Measurements from ENCODE around the gene ERICH4.
A peak's percentile ranks its signal among the peaks of the same experiment; 100 is the strongest.
"Not testable (repeated sequence)": the region's sequence is repeated elsewhere in the genome, so short reads cannot be mapped to it uniquely, and the experiment has no call there.

The ERICH4 gene

DNA sequence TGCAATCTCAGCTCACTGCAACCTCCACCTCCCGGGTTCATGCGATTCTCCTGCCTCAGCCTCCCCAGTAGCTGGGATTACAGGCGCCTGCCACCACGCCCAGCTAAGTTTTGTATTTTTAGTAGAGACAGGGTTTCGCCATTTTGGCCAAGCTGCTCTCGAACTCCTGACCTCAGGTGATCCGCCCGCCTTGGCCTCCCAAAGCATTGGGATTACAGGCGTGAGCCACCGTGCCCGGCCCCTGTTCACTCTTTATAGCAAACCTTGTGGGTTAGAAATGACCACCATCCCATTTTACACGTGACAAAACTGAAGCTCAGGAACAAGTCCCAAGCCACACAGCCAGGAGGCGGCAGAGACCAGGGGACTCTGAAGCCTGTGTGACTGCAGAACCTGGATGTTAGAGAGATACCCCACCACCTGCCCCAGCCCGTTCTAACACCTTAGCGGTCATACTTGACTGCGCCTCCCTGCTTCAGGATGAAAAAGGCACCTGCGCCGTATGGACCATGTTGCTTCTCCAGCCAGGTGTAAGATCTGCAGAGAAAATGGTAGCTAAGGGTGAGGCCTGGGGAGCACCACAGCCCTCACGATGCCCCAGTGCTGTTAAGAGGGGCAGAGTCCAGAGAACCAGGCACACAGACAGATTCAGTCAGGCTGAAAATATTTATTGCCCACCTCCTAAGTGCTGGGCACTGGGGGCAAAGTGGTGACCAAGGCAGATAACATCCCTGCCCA, 6.9 kb upstream of the ERICH4 start:
- no peak for DNase-seq

DNA sequence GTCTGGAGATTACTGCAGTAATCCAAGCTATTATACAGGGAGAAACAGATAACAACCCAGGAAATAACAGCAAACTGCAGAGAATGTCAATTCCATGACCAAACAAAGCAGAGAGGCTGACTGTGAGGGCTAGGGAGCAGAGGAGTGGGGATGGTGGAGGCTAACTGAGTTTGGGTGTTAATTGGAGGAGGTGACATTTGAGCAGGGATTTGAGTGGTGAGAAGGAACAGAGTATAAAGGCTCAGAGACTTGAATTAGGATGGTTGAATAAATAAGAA, 6.3 kb upstream of the ERICH4 start:
- DNase-seq, result no peak

DNA sequence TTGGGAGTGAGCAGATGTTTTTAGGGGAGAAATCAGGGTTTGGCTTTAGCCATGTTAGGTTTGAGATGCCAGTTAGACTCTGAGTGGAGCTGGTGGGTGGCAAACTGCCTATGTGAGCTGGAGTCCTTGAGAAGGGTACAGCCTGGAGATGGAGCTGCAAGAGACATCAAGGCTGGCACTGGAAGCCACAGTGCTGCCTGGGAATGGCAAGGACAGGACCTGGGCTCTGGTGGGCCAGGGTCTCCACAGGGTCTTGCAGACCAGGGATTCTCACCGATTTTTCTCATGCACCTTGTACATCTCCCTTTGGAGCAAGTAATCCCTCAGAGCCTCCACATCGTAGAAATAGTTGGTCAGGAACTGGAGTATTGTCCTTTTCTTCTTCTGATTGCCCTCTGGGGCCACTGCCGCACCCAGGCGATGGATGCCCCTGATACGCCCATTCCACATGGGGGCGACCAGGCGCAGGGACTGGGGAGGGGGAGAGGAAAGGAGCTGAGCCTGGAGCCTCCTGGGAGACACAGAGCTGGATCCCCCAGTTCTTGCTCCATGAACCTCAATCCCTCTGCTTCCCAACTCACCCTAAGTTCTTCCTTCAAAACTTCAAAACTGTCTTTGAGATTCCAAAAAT, 4.9 kb upstream of the ERICH4 start:
- no peak for DNase-seq

DNA sequence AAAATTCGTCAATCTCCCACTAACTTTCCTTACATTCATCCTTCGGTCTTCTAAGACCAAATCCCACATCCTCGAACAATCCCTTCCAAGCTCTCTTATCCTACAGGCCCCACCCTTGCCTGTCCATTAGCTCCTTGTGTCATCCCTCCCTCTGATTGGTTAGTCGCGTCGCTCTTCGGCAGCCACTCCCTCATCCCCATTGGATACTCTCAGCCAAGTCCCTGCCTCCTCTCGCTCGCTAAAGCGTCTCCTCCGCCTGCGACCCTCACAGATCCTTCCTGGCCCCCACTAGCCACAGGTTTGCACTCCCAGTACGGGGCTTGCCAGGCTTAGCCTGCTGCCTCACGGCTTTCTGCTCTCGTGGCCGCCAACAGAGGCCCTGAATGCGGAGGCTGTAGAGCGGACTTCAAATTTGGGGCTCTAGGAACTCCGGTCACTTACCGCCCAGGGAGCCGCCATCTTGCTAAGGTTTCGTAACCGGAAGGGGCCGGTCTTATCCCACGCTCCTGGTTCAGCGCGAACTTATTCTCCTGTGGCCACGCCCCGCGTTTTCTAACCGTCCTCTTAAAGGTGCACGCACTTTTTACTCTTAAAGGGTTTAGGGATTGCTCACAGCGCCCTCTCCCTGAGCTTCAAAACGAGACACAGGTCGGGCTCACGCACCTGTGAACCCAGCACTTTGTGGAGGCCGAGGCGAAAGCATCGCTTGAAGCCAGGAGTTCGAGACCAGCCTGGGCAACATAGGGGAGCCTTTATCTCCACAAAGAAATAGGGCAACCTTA, 3.3 kb upstream of the ERICH4 start, which contains the start of gene DMAC2:
Gene DMAC2, minus strand, starts transcription at position 472 of the 782 bp plus-strand sequence. Its CDS starts 13 bp downstream, at position 459.
- peak; percentile 95 for DNase-seq

DNA sequence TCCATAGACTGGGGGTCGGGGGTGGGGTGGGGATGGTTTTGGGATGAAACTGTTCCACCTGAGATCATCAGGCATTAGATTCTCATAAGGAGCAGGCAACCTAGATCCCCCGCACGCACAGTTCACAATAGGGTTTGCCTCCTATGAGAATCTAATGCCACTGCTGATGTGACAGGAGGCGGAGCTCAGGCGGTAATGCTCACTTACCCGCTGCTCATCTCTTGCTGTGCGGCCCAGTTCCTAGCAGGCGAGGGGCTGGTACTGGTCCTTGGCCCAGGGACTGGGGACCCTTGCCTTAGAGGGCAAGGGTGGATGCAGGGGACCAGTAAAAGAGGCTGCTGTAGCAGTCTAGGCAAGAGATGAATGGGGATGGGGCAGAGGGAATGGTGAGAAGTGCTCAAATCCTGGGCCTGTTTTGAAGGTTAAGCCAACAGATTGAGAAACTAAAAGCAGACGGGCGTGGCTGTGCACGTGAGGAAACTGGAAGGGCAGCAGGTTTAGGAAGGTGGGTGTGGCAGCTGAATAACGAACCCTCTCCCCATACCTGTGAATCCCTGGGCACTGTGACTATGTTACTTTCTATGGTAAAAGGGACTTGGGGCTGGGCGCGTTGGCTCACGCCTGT, 1.5 kb upstream of the ERICH4 start:
- DNase-seq, result no peak

DNA sequence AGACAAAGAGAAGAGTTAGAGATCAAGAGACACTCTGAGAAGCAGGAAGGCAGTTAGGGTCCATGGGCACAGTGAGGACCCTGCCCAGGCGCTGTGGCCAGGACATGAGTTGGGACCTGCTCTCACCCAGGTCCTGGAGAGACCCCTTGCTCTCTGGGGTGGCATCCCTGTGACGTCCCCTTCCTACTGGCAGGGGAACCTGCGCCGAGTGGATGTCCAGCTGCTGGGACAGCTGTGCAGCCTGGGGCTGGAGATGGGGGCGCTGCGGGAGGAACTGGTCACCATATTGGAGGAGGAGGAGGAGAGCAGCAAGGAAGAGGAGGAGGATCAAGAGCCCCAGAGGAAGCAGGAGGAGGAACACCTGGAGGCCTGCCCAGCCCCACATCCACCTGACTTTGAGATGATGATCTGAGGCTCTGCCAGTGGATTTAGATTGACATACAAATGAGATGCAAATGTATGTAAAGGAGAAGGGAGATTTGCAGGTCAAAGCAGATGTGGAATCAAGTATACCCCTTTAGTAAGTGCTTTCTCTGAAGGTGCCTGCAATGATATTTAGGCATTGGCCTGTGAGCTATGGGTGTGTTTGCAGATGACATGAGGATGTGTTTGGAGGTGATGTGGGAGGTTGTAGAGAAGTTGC, 978 bp downstream of the ERICH4 start:
- DNase-seq, result no peak

DNA sequence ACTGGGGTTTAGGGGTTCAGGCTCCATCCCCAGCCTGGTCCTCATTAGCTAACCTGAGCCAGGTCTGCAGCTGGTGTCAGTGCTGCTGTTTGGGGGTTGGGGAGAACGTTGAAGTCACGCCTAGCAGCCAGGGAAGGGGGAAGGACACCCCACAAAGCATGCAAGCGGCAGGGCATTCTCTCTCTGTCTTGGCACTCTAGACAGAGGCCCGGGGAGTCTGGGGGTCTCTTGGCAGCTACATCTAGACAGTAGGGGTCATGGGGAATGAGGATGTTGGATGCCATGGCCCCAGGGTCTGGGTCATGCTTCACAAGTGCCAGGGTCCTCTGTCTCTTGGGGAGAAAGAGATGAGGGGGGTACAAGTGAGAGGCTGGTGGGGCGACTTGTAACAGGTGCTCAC, 2.6 kb downstream of the ERICH4 start:
- no peak for DNase-seq

DNA sequence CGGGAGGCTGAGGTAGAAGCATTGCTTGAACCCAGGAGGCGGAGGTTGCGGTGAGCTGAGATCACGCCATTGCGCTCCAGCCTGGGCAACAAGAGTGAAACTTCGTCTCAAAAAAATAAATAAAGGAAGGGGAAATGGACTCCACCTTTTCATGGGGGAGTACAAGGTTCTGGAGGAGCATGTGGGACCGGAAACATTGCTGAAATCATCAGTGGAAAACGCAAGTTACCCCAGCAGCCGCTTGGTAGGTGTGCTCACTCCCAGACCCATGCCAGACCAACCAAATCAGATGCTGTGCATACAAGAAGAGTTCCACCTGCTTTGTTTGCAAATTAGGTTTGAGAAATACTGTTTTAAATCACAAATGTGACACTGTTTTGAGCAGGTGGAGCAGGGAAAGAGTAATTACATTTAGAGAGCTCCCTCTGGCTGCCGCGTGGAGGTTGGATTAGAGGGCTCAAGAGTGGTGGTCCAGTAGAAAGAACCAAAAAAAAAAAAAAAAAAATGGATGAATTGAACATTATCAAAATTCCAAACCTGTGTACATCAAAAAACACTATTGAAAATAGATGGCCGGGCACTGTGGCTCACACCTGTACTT, 4.9 kb downstream of the ERICH4 start:
- no peak for DNase-seq

DNA sequence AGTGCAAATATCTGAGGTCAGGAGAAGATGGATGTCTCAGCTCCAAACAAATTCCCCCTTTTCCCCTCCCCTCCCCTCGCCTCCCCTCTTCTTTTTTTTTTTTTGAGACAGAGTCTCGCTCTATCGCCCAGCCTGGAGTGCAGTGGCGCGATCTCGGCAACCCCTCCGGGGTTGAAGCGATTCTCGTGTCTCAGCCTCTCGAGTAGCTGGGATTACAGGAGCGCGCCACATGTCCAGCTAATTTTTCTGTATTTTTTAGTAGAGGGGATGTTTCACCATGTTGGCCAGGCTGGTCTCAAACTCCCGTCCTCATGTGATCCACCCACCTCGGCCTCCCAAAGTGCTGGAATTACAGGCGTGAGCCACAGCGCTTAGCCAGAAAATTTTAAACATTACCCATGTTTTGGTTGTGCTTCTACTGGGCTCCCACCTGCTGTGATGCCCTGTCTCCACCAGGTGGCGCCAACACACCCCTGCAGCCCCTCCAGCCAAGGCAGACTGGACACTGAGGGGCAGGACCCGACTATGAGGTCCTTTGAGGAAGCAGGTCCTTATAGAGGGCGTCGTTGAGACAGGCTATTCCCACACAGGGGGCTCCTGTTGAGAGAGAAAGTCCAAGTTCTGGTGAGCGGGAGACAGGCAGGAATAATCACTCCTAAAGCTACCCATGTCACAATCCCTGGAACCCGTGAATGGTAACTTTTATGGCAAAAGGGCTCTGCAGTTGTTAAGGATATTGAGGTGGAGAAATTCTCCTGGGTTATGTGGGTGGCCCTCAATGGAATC, 6.3 kb downstream of the ERICH4 start:
- no peak for DNase-seq

DNA sequence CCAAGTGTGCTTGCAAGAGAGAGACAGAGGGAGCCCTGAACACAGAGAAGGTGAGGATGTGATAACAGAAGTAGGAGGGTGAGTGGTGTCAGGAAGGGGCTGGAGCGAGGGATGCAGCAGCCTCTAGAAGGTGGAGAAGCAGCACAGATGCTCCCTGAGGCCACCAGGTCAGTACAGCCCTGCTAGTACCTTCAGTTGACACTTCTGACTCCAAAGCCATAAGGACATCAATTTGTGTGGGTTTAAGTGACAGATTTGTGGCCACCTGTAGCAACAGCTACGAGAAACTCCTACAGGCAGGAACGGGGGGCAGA, 6.9 kb downstream of the ERICH4 start:
- DNase-seq, result no peak

DNA sequence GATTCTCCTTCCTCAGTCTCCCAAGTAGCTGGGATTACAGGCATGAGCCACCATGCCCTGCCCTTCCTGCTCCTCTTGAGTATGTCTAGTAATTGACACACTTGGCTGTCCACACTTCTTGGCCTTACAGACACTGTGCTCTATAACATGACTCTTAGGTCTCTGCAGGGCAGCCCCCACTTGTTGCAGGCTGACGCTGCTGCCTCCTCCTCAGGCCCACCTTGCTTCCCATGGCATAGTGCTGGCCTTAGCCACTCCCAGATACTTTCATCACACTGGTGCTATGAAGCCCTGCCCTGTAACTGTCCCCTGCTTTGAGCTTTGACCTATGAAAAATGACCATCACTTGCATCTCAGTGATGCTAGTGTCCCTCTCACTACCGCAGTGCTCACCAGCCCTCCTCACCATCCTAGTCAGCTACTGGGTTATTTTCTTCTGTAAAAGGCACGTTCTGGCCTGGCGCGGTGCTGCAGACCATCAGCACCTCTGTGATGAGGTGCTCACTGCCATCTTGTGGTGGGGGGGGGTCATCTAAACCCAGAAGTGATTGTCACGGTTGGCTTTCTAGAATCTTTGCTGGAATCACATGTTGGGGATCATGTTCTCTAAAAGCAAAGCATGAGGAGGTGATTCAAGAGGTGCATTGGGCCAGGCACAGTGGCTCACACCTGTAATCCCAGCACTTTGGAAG, 9.8 kb downstream of the ERICH4 start:
- DNase-seq, result no peak

DNA sequence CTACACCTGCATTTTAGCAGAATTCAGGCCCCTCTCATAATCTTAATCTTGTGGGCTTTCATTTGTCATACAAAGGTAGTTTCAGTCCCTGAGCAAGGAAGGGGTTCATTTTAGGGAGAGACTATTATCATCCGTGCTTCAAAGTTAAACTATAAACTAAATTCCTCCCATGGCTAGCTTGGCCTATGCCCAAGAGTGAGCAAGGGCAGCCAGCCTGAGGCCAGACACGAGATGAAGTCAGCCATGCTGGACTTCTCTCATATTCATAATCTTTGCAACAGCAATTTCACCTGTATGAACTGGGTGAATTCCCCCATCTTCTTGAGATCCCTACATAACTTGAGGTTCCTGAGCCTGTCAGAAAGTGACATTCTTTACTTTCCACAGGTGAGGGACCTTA, 13.0 kb downstream of the ERICH4 start:
- DNase-seq, result no peak

DNA sequence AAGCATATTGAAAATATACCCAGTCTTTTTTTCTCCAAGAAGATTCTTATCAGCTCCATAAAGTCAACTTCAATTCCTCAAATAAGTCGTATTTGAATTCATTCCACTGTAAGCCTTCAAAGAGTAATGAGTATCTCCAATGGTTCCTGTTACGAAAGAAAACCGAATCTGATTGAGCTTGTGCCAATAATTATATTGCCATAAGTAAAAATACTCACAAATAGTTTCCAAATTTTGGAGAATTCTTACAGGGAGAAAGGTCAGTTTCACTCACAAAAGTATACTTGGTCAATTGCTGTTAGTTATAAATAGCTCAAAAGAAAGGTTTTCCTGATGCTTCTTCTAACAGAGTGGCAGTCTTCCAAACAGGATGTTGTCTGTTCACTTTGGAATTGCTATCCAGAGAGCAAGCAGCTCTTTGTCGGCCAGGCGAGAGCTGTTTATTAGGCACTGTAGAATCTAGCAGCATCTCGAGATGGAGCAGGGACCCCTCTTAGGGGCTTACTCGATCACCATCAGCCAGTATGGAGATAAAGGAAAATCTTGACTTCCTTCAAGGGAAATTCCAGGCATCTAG, 13.5 kb downstream of the ERICH4 start:
- no peak for DNase-seq

DNA sequence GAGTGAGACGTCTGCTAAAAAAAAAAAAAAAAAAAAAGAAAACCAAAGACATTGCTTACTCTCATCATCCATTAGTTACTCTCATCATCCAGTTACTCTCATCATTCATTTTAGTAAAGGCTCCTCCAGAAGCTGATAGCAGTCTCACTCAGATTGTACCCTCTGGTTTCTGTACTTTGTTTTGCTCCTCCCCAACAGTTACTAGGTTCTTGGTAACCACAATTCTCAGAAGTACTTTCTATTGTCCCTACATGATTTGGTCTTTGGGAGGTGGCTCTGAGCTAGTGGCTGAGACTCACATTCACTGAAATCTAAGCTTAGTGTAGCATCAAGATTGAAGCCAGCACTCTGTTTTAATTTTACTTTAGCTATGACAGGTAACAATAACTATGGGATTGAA, 14.3 kb downstream of the ERICH4 start:
- no peak for DNase-seq

DNA sequence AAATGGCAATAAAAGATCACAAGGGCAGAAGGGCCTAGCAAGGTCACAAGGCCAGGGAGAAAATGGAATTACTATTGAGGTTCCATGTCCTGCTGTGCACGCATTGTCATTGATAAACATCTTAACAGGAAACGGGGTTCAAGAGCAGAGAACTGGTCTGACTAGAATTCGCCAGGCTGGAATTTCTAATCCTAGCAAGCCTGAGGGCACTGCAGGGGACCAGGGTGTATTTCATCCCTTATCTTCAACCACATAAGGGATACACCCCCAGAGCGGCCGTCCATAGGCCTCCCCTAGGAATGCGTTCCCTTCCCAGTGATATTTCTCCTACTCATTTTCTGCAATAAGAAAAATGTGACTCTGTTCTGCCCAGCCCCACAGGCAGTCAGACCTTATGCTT, 19.5 kb downstream of the ERICH4 start:
- no peak for DNase-seq

DNA sequence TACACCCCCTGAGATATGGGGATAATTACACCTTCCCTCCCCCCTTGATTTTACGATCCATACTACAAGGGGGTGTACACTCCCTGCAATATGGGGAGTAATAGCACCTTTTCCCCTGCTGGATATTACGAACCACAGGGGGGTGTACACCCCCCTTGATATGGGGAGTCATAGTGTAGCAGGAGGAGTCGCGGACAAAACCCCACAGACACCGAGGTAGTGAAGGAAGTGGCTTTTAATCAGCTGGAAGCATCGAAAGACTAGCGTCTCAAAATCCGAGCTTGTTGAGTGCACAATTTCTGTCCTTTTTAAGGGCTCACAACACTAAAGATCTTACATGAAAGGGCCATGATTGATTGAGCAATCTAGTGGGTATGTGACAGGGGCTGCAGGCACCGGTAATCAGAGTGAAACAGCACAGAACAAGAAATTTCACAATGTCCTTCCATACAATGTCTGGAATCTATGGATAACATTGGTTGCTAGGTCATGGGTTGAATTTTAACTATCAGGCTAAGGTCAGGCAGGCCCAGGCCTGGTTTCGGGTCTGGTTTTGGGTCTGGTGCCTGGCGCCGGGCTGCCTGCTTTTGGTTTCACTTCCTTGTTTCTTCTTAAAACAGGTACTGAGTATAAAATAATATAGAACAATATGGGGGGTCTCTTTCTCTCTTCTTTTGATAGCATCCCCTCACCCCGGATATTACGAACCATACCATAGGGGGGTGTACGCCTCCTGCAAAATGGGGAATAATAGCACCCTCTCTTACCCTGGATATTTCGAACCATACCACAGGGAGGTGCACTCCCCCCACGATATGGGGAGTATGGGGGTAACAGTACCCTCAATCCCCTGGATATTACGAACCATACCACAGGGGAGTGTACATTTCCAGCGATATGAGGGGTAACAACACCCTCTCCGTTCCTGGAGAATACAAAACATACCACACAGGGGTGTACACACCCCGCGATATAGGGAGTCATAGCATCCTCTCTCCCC, 20.6 kb downstream of the ERICH4 start:
- not testable (repeated sequence) for DNase-seq

DNA sequence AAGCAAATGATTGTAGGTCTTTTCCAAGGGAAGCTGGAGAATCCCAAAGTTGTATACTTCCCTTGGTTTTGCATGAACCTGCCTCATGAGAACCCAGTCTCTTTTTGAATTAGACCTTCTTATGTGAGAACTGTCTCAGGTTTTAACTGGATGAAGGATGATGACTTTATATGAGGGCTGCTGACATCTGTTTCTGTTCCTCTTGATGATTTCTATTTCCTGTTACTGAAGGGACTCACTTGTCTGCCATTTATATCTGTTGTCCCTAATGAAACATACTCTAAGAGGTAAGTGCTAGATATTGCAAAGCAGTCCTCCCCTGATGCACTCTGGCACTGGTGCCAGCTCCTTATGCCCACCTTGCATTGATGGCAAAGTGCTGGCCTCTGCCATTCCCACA, 33.6 kb downstream of the ERICH4 start:
- no peak for DNase-seq

DNA sequence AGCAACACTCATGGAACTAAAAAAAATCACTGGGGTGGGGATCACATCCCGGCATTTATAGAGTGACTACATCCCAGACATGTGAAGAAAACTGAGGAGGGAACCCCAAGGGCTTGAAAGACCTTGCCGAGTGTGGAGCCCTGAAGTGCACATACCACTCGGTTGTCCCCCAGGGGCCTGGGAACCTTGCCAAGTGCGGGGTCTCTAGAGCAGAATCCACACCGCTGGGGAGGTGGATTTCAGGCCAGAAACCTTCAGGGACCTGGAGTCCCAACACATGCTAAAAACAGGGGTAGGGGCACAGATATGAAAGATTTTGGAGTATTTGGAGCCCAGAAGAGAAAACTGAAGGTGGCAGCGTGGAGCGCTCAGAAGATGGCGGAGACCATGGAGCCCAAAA, 35.2 kb downstream of the ERICH4 start:
- DNase-seq, result no peak

DNA sequence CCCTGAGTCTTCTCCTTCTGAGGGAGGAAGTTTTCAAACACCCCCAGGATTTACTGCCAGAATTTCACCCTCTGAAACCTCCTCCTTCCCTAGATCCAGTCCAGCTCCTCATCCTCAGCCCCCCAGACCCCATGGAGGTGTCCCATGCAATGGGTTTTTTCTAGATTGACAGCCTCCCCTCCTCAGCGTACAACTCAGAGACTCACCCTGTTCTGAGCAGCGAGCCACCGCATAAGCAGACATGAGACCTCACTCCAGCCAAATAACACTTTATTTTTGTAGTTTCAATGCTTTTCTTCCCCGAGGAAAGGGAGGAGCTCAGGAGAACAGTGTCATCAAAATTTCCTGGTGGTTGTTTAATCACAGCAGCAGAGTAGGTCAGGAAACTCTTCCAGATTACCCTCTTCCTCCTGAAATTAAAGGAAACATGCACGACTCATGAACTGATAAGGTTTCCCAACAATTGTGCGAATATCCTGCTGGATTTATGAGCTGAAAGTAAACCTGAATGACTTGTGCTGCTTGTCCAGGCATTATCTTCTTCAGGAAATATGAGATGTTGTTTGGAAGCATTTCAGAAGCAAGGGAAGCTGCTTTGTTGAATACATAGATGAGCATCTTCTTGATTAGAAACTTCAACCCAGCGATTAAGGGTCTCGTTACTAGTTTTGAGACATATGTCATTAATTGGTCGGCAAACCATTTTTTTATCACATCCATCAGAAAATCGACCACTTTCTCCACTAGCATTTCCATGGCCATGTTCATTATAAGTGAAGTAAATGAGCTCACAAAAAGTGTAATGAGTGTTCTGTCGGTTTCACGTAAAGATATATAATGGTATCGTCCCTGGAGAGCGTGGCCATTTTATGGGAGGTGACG, 36.2 kb downstream of the ERICH4 start:
- no peak for DNase-seq
